ENCODE results near the gene SPACDR.

Gene SPACDR

DNA sequence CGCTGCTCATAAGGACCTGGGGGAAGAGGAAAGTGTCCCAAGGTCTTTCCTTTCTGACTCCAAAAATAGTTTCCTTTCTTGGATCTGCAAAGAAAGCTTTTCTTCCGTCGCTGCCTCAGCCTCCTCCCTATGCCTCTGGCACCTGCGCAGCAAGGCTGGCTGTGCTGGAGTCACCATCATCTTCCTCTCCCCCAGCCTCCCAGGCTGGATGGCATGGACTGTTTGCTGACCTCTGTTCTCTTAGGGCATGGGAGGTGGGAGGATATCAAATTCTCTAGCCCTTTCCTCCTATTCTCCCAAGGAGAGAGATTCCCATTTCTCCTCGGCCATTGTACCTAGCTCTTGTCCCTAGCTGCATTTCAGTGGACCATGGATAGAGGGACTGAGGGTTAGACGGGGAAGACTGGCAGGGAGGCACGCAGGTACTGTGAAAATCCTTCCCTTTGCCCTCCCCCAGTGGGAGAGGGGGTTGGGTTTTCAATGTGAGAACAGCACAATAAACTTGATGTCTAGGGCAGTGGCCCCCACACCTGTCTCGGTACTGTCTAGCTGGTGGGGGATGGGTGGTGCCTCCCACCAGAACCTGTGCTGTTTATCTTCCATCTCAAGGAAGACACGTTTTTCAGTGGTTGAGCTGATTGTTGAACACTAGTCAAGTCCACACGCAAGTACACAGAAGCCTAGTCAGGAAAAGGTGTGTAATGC is 30.3 kb downstream of the SPACDR start:
- TF ChIP-seq, protein P1, sequence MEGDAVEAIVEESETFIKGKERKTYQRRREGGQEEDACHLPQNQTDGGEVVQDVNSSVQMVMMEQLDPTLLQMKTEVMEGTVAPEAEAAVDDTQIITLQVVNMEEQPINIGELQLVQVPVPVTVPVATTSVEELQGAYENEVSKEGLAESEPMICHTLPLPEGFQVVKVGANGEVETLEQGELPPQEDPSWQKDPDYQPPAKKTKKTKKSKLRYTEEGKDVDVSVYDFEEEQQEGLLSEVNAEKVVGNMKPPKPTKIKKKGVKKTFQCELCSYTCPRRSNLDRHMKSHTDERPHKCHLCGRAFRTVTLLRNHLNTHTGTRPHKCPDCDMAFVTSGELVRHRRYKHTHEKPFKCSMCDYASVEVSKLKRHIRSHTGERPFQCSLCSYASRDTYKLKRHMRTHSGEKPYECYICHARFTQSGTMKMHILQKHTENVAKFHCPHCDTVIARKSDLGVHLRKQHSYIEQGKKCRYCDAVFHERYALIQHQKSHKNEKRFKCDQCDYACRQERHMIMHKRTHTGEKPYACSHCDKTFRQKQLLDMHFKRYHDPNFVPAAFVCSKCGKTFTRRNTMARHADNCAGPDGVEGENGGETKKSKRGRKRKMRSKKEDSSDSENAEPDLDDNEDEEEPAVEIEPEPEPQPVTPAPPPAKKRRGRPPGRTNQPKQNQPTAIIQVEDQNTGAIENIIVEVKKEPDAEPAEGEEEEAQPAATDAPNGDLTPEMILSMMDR (conservative IDR thresholded peaks at IDR 0.05): no peak
- peak overlapping the region; percentile 100 for H3K27ac ChIP-seq

DNA sequence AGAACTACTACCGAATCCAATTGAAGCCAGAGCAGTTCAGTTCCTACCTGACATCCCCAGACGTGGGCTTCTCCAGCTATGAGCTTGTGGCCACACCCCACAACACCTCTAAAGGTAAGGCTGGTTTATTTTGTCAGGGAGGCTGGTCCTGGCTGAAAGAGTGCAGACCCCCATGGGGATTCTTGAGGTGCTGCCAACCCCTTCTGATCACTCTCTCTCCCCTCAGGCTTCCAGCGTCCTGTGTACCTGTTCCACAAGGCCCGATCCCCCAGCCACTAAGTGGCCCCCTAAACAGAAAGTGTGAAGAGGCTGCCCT is 30.8 kb downstream of the SPACDR start:
- TF ChIP-seq, protein P1 (conservative IDR thresholded peaks at IDR 0.05): no peak

DNA sequence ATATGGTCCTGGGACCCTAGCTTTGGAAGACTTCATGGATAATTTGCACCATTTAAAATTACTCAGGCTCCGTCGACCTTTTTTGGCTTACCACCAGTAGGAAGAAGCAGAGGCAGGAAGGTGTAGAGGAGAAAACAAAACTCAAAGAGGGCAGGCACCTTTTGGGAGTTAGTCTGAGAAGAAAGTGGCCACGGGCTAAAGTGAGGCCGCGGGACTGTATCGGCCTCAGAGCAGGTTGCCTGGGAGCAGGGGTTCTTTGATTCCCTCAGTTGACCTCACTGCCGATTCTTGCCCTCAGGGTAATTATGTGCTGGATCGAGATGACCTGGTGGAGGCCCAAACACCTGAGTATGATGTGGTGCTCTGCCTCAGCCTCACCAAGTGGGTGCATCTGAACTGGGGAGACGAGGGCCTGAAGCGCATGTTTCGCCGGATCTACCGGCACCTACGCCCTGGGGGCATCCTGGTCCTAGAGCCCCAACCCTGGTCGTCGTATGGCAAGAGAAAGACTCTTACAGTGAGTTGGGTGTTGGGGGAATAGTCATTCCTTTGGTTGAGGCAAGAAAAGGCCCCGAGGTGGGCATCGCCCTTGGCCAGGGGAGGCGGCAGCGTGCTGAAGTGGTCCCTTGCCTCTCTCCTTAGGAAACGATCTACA is 31.3 kb downstream of the SPACDR start:
- TF ChIP-seq, protein P1 (conservative IDR thresholded peaks at IDR 0.05): no peak
- peak overlapping the region; percentile 100 for H3K27ac ChIP-seq

More for the DNA sequence above, 30.8 kb downstream of the SPACDR start:
- peak overlapping the region; percentile 100 for H3K27ac ChIP-seq

DNA sequence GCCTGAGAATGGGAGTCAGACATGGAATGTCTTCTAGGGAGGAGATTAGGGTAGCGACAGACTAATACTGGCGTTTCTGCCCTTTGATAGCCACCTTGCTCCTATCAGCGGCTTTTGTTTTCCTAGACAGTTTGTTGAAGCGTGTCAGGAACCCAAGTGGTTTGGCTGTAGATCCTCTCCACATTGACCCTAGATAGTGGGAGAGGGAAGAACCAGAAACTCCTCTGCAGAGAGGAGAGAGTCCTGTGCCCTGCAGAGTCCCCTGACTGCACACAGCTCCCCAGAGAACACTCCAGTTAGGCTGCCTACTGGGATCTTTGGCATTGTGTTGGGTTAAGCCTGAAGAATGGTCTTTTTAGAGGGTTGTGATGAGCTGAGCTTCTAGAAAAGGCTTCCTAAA is 32.0 kb downstream of the SPACDR start:
- TF ChIP-seq, protein P1 (conservative IDR thresholded peaks at IDR 0.05): no peak
- peak overlapping the region; percentile 100 for H3K27ac ChIP-seq

DNA sequence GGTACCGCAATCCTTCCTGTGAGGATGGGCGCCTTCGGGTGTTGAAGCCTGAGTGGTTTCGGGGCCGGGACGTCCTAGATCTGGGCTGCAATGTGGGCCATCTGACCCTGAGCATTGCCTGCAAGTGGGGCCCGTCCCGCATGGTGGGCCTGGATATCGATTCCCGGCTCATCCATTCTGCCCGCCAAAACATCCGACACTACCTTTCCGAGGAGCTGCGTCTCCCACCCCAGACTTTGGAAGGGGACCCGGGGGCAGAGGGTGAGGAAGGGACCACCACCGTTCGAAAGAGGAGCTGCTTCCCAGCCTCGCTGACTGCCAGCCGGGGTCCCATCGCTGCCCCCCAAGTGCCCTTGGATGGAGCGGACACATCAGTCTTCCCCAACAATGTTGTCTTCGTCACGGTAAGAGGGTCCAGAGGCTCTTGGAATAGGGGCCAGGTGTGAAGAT is 32.7 kb downstream of the SPACDR start:
- TF ChIP-seq, protein P1 (conservative IDR thresholded peaks at IDR 0.05): no peak
- H3K27ac ChIP-seq: peak overlapping the region; percentile 100

DNA sequence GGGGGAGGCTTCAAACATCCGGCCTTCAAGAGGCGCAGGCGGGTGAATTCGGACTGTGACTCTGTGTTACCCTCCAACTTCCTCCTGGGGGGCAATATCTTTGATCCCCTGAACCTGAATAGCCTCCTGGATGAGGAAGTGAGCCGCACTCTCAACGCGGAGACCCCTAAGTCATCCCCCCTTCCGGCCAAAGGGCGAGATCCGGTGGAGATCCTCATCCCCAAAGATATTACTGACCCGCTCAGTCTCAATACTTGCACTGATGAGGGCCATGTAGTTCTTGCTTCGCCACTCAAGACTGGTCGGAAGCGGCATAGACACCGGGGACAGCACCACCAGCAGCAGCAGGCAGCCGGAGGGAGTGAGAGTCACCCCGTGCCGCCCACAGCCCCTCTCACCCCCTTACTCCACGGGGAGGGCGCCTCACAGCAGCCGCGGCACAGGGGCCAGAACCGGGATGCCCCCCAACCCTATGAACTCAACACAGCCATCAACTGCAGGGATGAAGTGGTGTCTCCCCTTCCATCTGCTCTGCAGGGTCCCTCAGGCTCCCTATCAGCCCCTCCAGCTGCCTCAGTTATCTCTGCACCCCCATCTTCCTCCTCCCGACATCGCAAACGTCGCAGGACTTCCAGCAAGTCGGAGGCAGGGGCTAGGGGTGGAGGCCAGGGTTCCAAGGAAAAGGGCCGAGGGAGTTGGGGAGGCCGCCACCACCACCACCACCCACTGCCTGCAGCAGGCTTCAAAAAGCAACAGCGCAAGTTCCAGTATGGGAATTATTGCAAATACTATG is 33.4 kb downstream of the SPACDR start:
- H3K27ac ChIP-seq: peak overlapping the region; percentile 100
- TF ChIP-seq, protein P1 (conservative IDR thresholded peaks at IDR 0.05): no peak

Measured in VCaP (cell line).